Left ventricle myocardium superior (tissue), 1 donor: ENCODE results near the gene ALG11. TPM values are rescaled to one million over a fixed set of nuclear protein-coding genes. Genes with fewer than 3 reads are reported as not detected.
"Not testable (repeated sequence)": the region's sequence is repeated elsewhere in the genome, so short reads cannot be mapped to it uniquely, and the experiment has no call there.

Source experiments
- ATAC-seq: fragments of 200-7000 bp; cut with Tn5 transposase; one replicate; pipeline ENCODE4 v1.9.1; 2020; ENCODE audit warnings: mild to moderate bottlenecking, moderate library complexity
- DNase-seq: peaks from one replicate; pipeline ENCODE4 v3.0.0-alpha.2; 2020
- intact Hi-C: fragments of 100-400 bp; cut with micrococcal nuclease; formaldehyde crosslinking; loops from one replicate; pipeline ENCODE4 v1.11.0; 2022
- total RNA-seq: library from RNA; stranded (reverse); fragmentation: NEBNext Ultra II Directional; extraction: Animal tissue kit (Norgen Biotek cat#: 25700); gene quantifications from one replicate; pipeline ENCODE4 v1.2.1, GENCODE V29; 2021
- donor health status: DM: no; HTN: yes; CAD: no; lungs with severe emphysema.

ALG11 gene
- total RNA-seq, 1 donor from 2014 or later, result 18.4 TPM

DNA sequence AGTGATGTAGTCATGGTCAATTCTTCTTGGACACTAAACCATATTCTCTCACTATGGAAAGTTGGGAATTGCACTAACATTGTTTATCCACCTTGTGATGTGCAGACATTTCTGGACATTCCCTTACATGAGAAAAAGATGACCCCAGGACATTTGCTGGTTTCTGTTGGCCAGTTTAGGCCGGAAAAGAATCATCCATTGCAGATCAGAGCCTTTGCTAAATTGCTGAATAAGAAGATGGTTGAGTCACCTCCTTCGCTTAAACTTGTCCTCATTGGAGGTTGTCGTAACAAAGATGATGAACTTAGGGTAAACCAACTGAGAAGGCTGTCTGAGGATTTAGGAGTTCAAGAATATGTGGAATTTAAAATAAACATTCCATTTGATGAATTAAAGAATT is 12.3 kb downstream of the ALG11 start, which contains the start of gene UTP14C:
Gene UTP14C, plus strand, starts transcription at position 211 of the 400 bp plus-strand sequence. CDS start 4,114 bp downstream, outside the sequence.
- intact Hi-C loops, result no loop called here
- ATAC-seq, result no peak
- DNase-seq, result no peak

DNA sequence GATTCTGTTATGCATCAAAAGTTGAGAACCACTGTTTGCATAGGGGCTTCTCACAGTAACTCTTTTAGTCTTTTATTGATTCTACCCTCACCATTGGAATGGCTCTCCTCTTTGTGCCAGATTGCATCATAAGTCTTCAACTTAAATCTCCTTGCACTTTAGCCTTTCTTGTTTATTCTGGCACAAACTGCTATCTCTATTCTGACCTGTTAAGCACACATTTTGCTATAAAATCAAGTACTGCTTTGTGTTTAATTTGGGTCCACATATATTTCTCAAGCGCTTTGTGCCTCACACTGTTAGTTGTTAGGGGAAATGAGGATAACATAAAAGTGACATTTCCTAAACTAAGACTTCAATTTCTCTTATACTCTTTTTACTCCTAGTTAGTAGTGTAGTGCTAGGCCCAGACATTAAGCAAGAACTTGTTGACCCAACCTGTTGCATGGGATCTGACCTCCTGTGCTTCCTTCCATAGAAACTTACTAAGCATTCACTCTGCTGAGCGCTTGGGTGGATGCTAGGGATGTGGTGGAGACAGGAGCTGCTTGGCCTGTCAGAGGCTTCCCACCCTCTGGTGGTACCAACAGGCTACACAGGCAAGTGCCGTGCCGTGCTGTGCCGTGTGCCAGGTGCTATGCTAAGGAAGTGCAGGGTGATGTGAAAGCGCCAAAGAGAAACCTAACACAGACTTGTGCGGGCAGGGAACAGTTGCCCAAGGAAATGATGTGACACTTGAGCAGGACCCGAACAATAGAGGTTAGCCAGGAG is 13.5 kb downstream of the ALG11 start:
- intact Hi-C loops, result no loop called here
- ATAC-seq (no peak), DNase-seq (no peak)

DNA sequence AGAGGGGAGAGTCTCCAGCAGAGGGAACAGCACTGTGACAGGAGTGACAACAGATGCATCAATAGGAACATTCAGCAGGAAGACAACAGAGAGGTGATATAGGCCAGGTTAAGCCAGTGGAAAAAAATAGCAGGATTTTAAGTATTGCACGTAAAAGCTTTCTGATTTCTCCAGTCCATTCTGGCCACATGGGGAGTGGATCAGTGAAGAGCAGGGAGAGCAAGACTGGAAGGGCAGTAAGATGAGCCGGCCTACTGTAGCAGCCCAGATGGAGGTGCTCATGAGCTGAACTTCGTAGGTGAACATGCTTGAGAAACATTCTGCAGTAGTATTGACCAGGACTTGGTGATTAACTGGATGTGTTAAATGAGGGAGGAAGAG is 14.0 kb downstream of the ALG11 start:
- no peak for DNase-seq
- ATAC-seq, result no peak
- intact Hi-C loops, result no loop called here

DNA sequence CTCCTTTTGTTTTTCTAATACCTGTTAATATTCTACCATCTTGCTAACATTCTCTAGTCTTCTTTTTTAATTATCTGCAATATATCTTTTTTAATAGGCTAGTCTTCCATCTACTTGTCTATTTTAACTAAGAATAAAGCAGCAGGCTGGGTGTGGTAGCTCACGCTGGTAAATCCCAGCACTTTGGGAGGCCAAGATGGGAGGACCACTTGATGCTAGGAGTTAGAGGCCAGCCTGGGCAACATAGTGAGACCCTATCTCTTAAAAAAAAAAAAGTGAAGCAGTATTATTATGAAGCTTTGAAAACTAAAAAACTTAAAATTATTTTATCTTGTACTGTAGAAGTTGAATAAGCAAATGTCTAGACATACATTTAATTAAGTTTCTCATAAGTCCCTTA is 15.6 kb downstream of the ALG11 start:
- ATAC-seq (no peak), DNase-seq (no peak)
- intact Hi-C loops, result no loop called here

DNA sequence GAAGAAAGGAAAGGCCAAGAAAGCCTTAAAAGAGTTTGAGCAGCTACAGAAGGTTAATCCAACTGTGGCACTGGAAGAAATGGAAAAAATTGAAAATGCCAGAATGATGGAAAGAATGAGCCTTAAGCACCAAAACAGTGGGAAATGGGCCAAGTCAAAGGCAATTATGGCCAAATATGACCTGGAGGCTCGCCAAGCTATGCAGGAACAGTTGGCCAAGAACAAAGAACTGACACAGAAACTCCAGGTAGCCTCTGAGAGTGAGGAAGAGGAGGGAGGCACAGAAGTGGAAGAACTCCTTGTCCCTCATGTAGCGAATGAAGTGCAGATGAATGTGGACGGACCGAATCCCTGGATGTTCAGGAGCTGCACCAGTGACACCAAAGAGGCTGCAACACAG is 17.4 kb downstream of the ALG11 start:
- ATAC-seq (no peak), DNase-seq (no peak)
- intact Hi-C loops, result no loop called here

DNA sequence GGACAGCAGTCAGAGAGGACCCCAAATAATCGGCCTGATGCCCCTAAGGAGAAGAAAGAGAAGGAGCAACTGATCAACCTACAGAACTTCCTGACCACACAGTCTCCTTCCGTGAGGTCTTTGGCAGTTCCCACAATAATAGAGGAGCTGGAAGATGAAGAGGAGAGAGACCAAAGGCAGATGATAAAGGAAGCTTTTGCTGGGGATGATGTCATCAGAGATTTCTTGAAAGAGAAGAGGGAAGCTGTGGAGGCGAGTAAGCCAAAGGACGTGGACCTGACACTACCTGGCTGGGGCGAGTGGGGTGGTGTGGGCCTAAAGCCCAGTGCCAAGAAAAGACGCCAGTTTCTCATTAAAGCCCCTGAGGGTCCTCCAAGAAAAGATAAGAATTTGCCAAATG is 18.2 kb downstream of the ALG11 start:
- DNase-seq, ATAC-seq, intact Hi-C loops: not testable (repeated sequence)

DNA sequence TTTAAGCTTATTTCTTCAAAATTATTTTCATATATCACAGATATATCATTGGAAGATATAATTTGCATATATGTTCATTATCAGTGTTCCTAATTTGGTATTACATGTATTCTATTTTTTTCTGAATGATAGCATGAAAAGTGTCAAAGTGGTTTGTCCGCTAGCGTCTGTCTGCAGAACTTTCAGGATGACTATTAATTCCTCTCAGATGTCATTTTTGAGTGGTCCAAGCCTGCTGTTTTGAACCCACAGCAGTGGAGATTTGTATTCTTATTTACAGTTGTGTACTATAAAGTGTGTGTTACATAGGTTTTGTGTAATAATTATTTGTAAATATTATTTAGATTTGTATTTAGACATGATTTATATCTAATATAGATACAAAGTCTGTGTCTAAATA is 20.8 kb downstream of the ALG11 start:
- no peak for ATAC-seq
- no peak for DNase-seq
- intact Hi-C loops, result no loop called here

DNA sequence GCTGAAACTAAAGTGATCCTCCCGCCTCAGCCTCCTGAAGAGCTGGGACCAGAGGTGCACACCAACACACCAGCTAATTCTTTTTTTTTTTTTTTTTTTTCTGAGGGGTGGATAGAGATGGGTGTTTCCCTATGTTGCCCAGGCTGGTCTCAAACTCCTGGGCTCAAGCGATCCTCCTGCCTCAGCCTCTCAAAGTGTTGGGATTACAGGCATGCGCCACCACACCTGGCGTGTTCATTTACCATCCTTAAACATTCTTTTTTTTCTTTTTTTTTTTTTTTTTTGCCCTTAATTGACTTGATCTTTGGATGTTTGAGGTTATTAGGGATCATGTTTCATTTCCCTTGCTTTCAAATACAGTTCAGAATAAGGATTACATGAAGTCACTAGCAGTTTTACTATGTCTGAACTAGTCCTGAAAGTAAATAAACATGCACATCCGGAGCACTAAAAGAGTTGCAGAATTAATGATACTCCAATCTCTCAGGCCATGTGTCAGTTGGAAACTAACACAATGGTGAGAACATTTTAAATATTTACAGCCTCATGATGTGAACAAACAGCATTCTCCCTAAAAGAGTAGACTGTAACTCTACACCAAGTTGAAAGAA is 22.5 kb downstream of the ALG11 start:
- ATAC-seq (no peak), DNase-seq (no peak)

DNA sequence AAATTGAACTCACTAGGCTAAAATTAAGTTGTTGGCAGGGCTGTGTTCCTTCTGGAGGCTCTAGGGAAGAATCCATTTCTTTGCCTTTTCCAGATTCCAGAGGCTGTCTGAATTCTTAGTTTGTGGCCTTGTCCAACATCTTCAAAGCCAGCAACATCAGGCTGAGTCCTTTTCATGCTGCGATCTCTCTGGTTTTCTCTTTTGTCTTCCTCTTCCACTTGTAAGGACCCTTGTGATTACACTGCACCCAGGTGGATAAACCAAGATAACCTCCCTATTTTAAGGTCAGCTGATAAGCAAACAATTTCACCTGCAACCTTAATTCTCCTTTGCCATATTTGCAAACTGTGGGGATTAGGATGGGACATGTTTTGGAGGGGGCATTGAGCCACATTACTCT is 23.8 kb downstream of the ALG11 start:
- intact Hi-C loops, result no loop called here
- DNase-seq, result no peak
- no peak for ATAC-seq

More for the DNA sequence above, 22.5 kb downstream of the ALG11 start:
- intact Hi-C loops, result no loop called here

DNA sequence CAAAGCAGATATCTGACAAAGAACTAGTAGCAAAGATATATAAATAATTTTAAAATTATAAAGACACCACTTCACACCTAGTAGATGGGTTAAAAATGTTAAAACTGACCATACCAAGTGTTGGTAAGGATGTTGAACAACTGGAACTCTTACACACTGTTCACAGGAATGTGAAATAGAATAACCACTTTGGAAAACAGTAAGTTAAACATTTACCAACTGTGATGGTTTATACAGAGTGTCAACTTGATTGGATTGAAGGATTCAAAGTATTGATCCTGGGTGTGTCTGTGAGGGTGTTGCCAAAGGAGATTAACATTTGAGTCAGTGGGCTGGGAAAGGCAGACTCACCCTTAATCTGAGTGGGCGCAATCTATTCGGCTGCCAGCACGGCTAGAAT is 31.5 kb downstream of the ALG11 start:
- DNase-seq (no peak), ATAC-seq (no peak)
- intact Hi-C loops, result no loop called here

DNA sequence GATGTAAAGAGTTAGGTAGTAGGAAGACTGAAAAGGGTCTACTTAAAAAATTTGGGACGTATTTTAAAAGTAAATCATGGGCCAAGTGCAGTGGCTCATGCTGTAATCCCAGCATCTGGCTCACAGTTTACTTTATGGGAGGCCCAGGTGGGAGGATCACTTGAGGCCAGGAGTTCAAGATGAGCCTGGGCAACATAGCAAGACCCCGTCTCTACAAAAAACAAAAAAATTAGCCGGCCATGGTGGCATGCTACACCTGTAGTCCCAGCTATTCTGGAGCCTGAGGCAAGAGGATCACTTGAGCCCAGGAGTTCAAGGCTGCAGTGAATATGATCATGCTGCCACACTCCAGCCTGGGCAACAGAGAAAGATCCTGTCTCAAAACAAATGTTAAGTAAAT is 35.3 kb downstream of the ALG11 start:
- DNase-seq, result no peak
- intact Hi-C loops, result no loop called here
- ATAC-seq, result no peak

DNA sequence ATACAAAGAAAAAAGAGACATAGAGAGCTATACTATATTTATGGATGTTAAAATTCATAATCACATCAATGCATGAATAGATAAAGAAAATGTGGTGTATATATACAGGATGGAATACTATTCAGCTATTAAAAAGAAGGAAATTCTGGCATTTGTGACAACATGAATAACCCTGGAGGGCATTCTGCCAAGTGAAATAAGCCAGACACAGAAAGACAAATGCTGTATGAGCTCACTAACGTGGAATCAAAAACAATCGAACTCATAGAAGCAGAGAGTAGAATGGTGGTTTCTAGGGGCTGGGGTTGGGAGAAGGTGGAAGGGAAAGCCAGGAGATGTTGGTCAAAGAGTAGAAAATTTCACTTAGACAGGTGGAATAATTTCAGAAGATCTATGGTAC is 36.3 kb downstream of the ALG11 start:
- DNase-seq (no peak), ATAC-seq (no peak)
- intact Hi-C loops, result no loop called here

DNA sequence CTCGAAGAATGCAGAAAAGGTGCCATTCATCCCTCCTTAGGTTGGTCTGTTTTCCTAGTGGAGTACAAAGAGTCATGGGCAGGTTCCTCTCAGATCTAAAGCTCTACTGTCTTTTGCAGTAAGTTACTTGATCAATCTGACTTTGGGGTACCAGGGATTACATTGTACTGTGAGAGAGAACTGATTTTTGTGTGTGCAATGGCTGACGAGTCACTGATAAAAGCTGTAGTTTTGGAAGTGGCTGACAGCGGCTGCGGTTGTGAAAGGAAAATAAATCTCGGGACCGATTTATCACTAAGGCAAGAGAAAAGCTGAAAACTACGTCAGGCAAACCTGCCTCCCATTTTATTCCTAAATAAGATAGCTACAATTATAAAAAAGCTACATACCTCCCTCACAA is 39.2 kb downstream of the ALG11 start:
- DNase-seq, result no peak
- intact Hi-C loops, result no loop called here
- ATAC-seq, result no peak

DNA sequence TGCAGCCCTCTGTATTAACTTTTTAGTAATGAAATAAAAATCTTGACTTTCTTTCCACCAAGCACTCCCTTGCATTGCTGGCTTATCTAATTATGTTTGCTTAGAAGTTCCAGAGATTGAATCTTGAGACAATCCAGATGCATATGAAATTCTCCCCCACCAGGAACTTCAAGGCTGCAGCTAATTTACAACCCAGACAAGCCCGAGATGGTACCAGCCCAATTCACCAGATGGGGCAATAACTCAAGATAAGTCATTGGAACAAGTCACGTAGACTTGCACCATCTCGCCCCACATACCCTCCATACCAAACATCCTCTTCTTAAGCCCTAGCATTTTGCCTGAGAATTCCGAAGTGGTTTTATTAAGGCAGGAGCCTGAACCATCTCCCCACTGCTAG is 41.3 kb downstream of the ALG11 start:
- no peak for ATAC-seq
- intact Hi-C loops, result no loop called here
- no peak for DNase-seq

DNA sequence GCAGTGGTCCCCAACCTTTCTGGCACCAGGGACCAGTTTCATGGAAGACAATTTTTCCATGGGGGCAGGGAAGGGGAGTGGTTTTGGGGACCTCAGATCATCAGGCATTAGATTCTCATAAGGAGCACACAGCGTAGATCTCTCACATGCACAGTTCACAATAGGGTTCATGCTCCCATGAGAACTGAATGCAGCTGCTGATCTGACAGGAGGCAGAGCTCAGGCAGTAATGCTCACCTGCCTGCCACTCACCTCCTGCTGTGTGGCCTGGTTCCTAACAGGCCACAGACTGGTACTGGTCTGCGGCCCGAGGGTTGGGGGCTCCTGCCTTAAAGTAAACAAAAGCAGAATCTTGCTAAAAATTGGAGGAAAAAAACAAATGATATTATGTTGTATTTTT is 48.9 kb downstream of the ALG11 start:
- ATAC-seq, result peak; percentile 24
- DNase-seq, intact Hi-C loops: not testable (repeated sequence)

DNA sequence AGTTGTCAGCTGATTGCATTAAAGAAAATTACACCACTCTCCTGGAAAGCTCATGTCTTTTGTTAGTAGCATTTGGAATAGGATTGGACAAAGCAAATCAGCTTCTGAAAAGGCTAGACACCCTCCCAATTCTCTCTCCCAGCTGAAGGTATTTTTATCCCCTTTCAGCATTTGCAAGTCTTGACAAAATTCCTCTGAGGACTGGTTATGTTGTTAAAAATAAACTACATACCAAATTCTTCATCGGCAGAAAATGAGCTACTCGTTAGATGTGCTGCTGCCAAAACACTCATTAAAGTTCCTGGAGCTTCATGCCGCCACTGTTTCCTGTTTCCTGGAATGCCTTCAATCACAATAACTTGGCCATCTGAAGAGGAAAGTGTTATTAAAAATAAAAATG is 49.4 kb downstream of the ALG11 start:
- DNase-seq (no peak), ATAC-seq (peak; percentile 79)
- intact Hi-C loops, result no loop called here

DNA sequence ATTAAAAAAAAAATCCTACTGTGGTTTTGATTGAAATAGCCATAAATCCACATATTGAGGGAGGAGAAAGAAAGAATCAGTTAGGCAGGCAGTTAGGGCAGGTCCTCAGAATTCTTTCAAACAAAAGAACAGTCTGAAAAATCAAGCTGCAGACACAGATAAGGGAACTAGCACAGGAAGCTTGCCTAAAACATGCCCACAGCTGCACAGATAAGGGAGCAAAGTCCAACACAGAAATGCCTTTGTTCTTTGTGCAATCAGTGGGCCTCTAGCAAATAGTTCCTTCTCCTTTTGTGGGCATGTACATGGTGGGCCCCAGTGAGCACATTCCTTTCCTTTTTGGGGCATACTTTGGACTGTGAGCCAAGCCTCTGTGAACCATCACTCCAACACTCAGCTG is 55.0 kb downstream of the ALG11 start:
- intact Hi-C loops, result no loop called here
- DNase-seq, result no peak
- no peak for ATAC-seq

DNA sequence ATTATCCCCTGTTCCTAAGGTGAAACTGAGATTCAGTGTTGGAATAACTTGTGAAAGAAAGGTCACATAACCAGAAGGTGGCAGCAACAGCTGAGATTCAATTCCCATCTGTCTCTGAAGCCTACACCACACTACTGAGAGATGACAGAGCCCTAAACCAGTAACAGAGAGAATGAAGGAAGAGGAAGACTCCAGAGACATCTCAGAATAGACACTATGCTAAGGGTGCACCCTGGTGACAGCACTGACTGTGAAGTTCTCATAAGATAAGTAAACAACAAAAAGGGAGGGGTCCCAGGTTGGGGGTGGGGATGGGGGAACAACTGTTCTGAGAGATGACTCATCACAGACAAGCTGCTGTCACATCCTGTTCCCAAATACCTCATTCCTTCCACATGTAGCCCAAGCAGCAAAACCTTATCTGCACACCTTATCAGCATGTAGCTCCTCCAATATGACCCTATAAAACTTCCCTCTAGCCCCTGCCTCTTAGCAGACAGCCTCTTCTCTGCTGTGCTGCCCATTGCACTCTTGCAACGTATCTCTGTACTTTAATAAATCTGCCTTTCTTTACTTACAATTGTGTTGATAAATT is 58.8 kb downstream of the ALG11 start:
- intact Hi-C loops, result no loop called here
- DNase-seq, result no peak

More for the DNA sequence above, 58.8 kb downstream of the ALG11 start:
- peak; percentile 57 for ATAC-seq
